Testis (tissue), 2 donors: ENCODE data around the gene MCM5.

ENCODE experiments used
- POLR2A ChIP-seq: fragments of 450-650 bp; IDR thresholded peaks from one replicate; pipeline ENCODE4 v1.6.1; 2017; ENCODE audit warnings: antibody characterized with exemption, mild to moderate bottlenecking, moderate library complexity
- TF ChIP-seq, protein P1 (sequence below), 3 experiments: fragments of 450-650 bp in 2 of 3; fragments of 200-600 bp in 1 of 3; sonication (generic) in 1 of 3; IDR thresholded peaks; one replicate each; pipeline ENCODE4 v1.5.1; 2016 to 2019; ENCODE audit warnings: antibody characterized with exemption in 3 of 3, mild to moderate bottlenecking in 2 of 3, moderate library complexity in 1 of 3

DNA sequence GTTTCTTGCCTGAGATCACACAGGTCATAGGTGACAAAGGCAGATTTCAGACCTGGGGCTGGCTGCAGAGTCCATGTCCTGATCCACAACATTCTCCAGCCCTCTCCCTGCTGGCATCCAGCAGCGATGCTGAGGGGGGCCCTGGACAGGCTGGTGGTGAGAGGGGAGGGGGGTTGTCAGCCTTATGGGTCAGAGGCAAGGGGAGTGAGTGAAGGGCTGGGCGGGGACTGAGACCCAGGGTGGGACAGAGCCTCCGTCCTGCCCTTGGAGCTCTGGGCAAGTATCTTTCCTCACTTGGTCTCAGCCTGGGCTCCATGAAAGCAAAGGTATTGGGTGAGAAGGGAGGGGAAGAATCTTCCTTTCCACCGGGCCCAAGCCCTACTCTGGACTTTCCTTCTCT lies 74.0 kb downstream of the MCM5 start:
- TF ChIP-seq POLR2A = no peak
- TF ChIP-seq, protein P1, sequence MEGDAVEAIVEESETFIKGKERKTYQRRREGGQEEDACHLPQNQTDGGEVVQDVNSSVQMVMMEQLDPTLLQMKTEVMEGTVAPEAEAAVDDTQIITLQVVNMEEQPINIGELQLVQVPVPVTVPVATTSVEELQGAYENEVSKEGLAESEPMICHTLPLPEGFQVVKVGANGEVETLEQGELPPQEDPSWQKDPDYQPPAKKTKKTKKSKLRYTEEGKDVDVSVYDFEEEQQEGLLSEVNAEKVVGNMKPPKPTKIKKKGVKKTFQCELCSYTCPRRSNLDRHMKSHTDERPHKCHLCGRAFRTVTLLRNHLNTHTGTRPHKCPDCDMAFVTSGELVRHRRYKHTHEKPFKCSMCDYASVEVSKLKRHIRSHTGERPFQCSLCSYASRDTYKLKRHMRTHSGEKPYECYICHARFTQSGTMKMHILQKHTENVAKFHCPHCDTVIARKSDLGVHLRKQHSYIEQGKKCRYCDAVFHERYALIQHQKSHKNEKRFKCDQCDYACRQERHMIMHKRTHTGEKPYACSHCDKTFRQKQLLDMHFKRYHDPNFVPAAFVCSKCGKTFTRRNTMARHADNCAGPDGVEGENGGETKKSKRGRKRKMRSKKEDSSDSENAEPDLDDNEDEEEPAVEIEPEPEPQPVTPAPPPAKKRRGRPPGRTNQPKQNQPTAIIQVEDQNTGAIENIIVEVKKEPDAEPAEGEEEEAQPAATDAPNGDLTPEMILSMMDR (IDR thresholded peaks at IDR 0.05) = no peak
